Activated T-helper 1 cell treated with anti-CD3 and anti-CD28 coated beads, Interleukin-2, amount 50 U/mL, for 16 hours (primary cell): ENCODE data around the gene JAG1.
"Not testable (repeated sequence)": the region's sequence is repeated elsewhere in the genome, so short reads cannot be mapped to it uniquely, and the experiment has no call there.

Experiments used
- DNase-seq, 2 donors: peaks; one replicate each; pipeline ENCODE4 v3.0.0-alpha.2; 2020; ENCODE audit warnings: low read depth in 1 of 2, low spot score in 1 of 2

JAG1 gene

GRCh38 chr20:10590446-10590845 is 83.4 kb downstream of the JAG1 start:
- DNase-seq, result not testable (repeated sequence)
